K562 (cell line): ENCODE measurements around the gene ANKRD44. TPM values are rescaled to one million over a fixed set of nuclear protein-coding genes. Genes with fewer than 3 reads are reported as not detected.

Experiments used
- ATAC-seq: fragments of 200-7000 bp; cut with Tn5 transposase; 3 replicates; pipeline ENCODE4 v1.9.1; 2020; ENCODE audit warnings: moderate library complexity
- BruUV-seq: library from RNA; stranded (reverse); fragments of 400-500 nt; replicated peaks from 2 replicates; lab custom pipeline; 2021; lab: Mats Ljungman, UMichigan
- CTCF ChIA-PET: fragments of 300-600 bp; formaldehyde crosslinking; extraction: SDS; loops from one replicate; lab custom pipeline; 2021; ENCODE audit warnings: low intra/inter-chr PET ratio; lab: Yijun Ruan, JAX
- POLR2A ChIA-PET: fragments of 300-600, 350-650 bp; sonication (Branson Sonifier 250); formaldehyde crosslinking; extraction: SDS; loops from one replicate; lab custom pipeline; 2021; ENCODE audit warnings: antibody characterized with exemption, inconsistent platforms; lab: Yijun Ruan, JAX
- DNase-seq, 4 experiments: peaks; one replicate each; pipeline versions ENCODE4 v3.0.0 to v3.0.0-alpha.2; 2011 to 2018; ENCODE audit warnings: low spot score in 3 of 4, mixed read lengths in 3 of 4; ENCODE audit errors: extremely low read depth in 1 of 4
- FAIRE-seq: peaks from 2 replicates; lab custom pipeline; 2011; peaks lifted over from hg19 to GRCh38; lab: Jason Lieb, UNC
- H2AFZ ChIP-seq: 2 replicates; pipeline ENCODE4 v1.6.0; 2011; ENCODE audit warnings: low read depth, low read length, control low read depth, inconsistent platforms
- H3K27ac ChIP-seq: fragments of 200-600 bp; 3 replicates; pipeline ENCODE4 v1.8.0; 2011; ENCODE audit warnings: low read depth, mild to moderate bottlenecking, control low read depth, inconsistent platforms, low read length, moderate library complexity, mixed read lengths; ENCODE audit errors: extremely low read depth
- H3K27me3 ChIP-seq, 2 experiments: fragments of 300-600 bp in 1 of 2; 2 replicates in 1 of 2; 3 replicates in 1 of 2; pipeline versions ENCODE4 v1.6.0 to v1.8.0; 2011; ENCODE audit warnings: inconsistent platforms in 2 of 2, low read length in 2 of 2, mild to moderate bottlenecking in 1 of 2, mixed read lengths in 1 of 2, moderate library complexity in 1 of 2; ENCODE audit not compliant: control insufficient read depth in 2 of 2, insufficient read depth in 2 of 2
- H3K36me3 ChIP-seq: fragments of 300-600 bp; 3 replicates; pipeline ENCODE4 v1.8.0; 2011; ENCODE audit warnings: mild to moderate bottlenecking, low read length, inconsistent platforms; ENCODE audit not compliant: control insufficient read depth, insufficient read depth
- H3K4me1 ChIP-seq, 2 experiments: fragments of 200-600 bp in 1 of 2; replicated peaks in 1 of 2; 2 replicates in 1 of 2; 3 replicates in 1 of 2; pipeline versions ENCODE4 v1.5.1 to v1.8.0; 2011; ENCODE audit warnings: inconsistent platforms in 2 of 2, low read length in 2 of 2, mild to moderate bottlenecking in 1 of 2, mixed read lengths in 1 of 2, moderate library complexity in 1 of 2; ENCODE audit not compliant: control insufficient read depth in 2 of 2, insufficient read depth in 2 of 2
- H3K4me2 ChIP-seq: 2 replicates; pipeline ENCODE4 v1.6.1; 2011; ENCODE audit warnings: low read length, control low read depth, inconsistent platforms, mixed read lengths; ENCODE audit not compliant: insufficient read depth
- H3K4me3 ChIP-seq: fragments of 200-600 bp; sonication (generic), shearing (Covaris generic); 2 replicates; pipeline ENCODE4 v1.5.1; 2016; ENCODE audit warnings: control low read depth, inconsistent platforms
- H3K79me2 ChIP-seq: fragments of 200-600 bp; 3 replicates; pipeline ENCODE4 v1.8.0; 2011; ENCODE audit warnings: low read length, inconsistent platforms; ENCODE audit not compliant: control insufficient read depth, insufficient read depth
- H3K9ac ChIP-seq, 2 experiments: 2 replicates each; pipeline versions ENCODE4 v1.6.0 to v1.6.1; 2011; ENCODE audit warnings: low read depth in 2 of 2, low read length in 2 of 2, control low read depth in 1 of 2, inconsistent platforms in 1 of 2, mild to moderate bottlenecking in 1 of 2, mixed read lengths in 1 of 2; ENCODE audit not compliant: insufficient read depth in 1 of 2
- H3K9me1 ChIP-seq: one replicate; pipeline ENCODE4 v1.6.0; 2011; ENCODE audit warnings: inconsistent platforms, mild to moderate bottlenecking, low read length, moderate library complexity; ENCODE audit not compliant: control insufficient read depth, insufficient read depth
- H3K9me3 ChIP-seq: replicated peaks from 2 replicates; pipeline ENCODE4 v1.5.1; 2011; ENCODE audit warnings: low read depth, low read length, inconsistent platforms; ENCODE audit not compliant: control insufficient read depth, insufficient read depth
- H4K20me1 ChIP-seq: replicated peaks from 2 replicates; pipeline ENCODE4 v1.6.1; 2011; ENCODE audit warnings: low read length, inconsistent platforms, mixed read lengths; ENCODE audit not compliant: control insufficient read depth, insufficient read depth
- CBFB ChIP-seq: sonication (generic); formaldehyde crosslinking; IDR thresholded peaks from 2 replicates; pipeline ENCODE4 v1.4.0; 2020; ENCODE audit warnings: mild to moderate bottlenecking, missing genetic modification reagents
- FUS ChIP-seq: fragments of 200-400 bp; formaldehyde crosslinking; optimal IDR thresholded peaks from 2 replicates; pipeline ENCODE3; 2017; ENCODE audit warnings: low read depth, low read length
- GABPB2 ChIP-seq: fragments of 250-450 bp; sonication (Bioruptor Pico); conservative IDR thresholded peaks from 2 replicates; pipeline ENCODE4 v1.5.1; 2021; ENCODE audit warnings: mild to moderate bottlenecking
- L3MBTL2 ChIP-seq: fragments of 450-650 bp; IDR thresholded peaks from 2 replicates; pipeline ENCODE4 v1.6.1; 2016; ENCODE audit warnings: mild to moderate bottlenecking, moderate library complexity
- MCM5 ChIP-seq: fragments of 450-650 bp; IDR thresholded peaks from 2 replicates; pipeline ENCODE4 v1.6.1; 2016; ENCODE audit warnings: low read depth
- NONO ChIP-seq, 2 experiments: fragments of 200-400 bp in 1 of 2; fragments of 450-650 bp in 1 of 2; formaldehyde crosslinking in 1 of 2; IDR thresholded peaks; 2 replicates each; pipeline ENCODE4 v1.6.1; 2017; ENCODE audit warnings: low read depth in 2 of 2, mild to moderate bottlenecking in 2 of 2, moderate library complexity in 2 of 2, low read length in 1 of 2
- PHF20 ChIP-seq: fragments of 450-650 bp; IDR thresholded peaks from 2 replicates; pipeline ENCODE4 v1.6.1; 2018; ENCODE audit not compliant: partially characterized antibody
- PHTF2 ChIP-seq: fragments of 250-450 bp; sonication (Bioruptor Pico); IDR thresholded peaks from 2 replicates; pipeline ENCODE4 v1.5.0; 2021; ENCODE audit warnings: mild to moderate bottlenecking
- PURB ChIP-seq: sonication (generic); formaldehyde crosslinking; IDR thresholded peaks from 2 replicates; pipeline ENCODE4 v1.9.0; 2021; ENCODE audit warnings: low read depth, mild to moderate bottlenecking, missing genetic modification reagents
- RAD21 ChIP-seq, 2 experiments: fragments of 250-450 bp in 1 of 2; fragments of 450-650 bp in 1 of 2; sonication (Bioruptor Pico) in 1 of 2; formaldehyde crosslinking in 1 of 2; IDR thresholded peaks in 1 of 2; conservative IDR thresholded peaks in 1 of 2; 2 replicates each; pipeline versions ENCODE4 v1.4.0 to v1.8.0; 2020 to 2022; ENCODE audit warnings: mild to moderate bottlenecking in 2 of 2, moderate library complexity in 1 of 2
- RBM39 ChIP-seq: fragments of 200-400 bp; formaldehyde crosslinking; optimal IDR thresholded peaks from 2 replicates; pipeline ENCODE3; 2018; ENCODE audit warnings: low read depth, low read length
- SP2 ChIP-seq: IDR thresholded peaks from 2 replicates; pipeline ENCODE4 v1.6.1; 2011; ENCODE audit warnings: mild to moderate bottlenecking, low read depth, low read length, moderate library complexity; ENCODE audit not compliant: poor library complexity, severe bottlenecking; ENCODE audit errors: extremely low read depth
- ZNF253 ChIP-seq: fragments of 250-450 bp; sonication (Bioruptor Pico); conservative IDR thresholded peaks from 2 replicates; pipeline ENCODE4 v1.6.1; 2021; ENCODE audit warnings: mild to moderate bottlenecking
- ZNF282 ChIP-seq: sonication (generic); formaldehyde crosslinking; IDR thresholded peaks from 2 replicates; pipeline ENCODE4 v1.8.1; 2023; ENCODE audit warnings: missing genetic modification reagents
- WGBS: fragments of 100-300 bp; shearing (Covaris generic); methylation state at CpG from one replicate; pipeline ENCODE4 v1.1.6; 2016; ENCODE audit warnings: low coverage, mixed read lengths; ENCODE audit not compliant: insufficient coverage; ENCODE audit errors: missing lambda C conversion rate; 5-methylcytosine and 5-hydroxymethylcytosine counted together
- in situ Hi-C: fragments of 300-500 bp; cut with MboI; formaldehyde crosslinking; loops from 4 replicates; pipeline ENCODE4 v1.15.0; 2018; ENCODE audit warnings: inconsistent platforms, mixed read lengths
- intact Hi-C: fragments of 100-400 bp; cut with micrococcal nuclease; formaldehyde crosslinking; loops from 2 replicates; pipeline ENCODE4 v1.14.2; 2022
- polyA plus RNA-seq, 8 experiments: library from polyadenylated mRNA; depleted of rRNA in 4 of 8; stranded (reverse) in 5 of 8; unstranded in 3 of 8; fragments of >200 nt; fragmentation: Nextera tagmentation in 2 of 8; fragmentation: Illumina TruSeq in 1 of 8; extraction: Ambion mirVana in 2 of 8; extraction: Trizol in 1 of 8; gene quantifications; 2 replicates each; pipeline versions ENCODE4 v1.2.1 to v1.2.3, GENCODE V29; 2011 to 2014; ENCODE audit warnings: inconsistent platforms in 1 of 8, missing spikeins in 1 of 8
- total RNA-seq, 7 experiments: library from RNA; depleted of rRNA in 6 of 7; stranded (reverse); fragments of >200 nt in 6 of 7; fragmentation: Illumina TruSeq in 2 of 7; extraction: Trizol in 2 of 7; gene quantifications; 2 replicates each; pipeline versions ENCODE4 v1.2.1 to v1.2.3, GENCODE V29; 2011 to 2021; ENCODE audit warnings: low replicate concordance in 1 of 7
- TF ChIP-seq, protein P1 (sequence below): fragments of 450-650 bp; formaldehyde crosslinking; IDR thresholded peaks from 2 replicates; pipeline ENCODE4 v1.4.0; 2022; ENCODE audit warnings: mild to moderate bottlenecking, moderate library complexity
- TF ChIP-seq, protein P2 (sequence below): fragments of 450-650 bp; IDR thresholded peaks from 2 replicates; pipeline ENCODE4 v1.6.1; 2017; ENCODE audit warnings: antibody characterized with exemption, mild to moderate bottlenecking
- TF ChIP-seq, protein P3 (sequence below): fragments of 250-450 bp; sonication (Bioruptor Pico); IDR thresholded peaks from 2 replicates; pipeline ENCODE4 v1.6.1; 2021; ENCODE audit warnings: mild to moderate bottlenecking

Gene ANKRD44
- total and polyA plus RNA-seq, 9 of the 15 experiments (the other 6 are each of a cell fraction or from before 2014, with no cell fraction given), result 0.03 to 0.64 (median 0.07) TPM; not detected in 3

DNA sequence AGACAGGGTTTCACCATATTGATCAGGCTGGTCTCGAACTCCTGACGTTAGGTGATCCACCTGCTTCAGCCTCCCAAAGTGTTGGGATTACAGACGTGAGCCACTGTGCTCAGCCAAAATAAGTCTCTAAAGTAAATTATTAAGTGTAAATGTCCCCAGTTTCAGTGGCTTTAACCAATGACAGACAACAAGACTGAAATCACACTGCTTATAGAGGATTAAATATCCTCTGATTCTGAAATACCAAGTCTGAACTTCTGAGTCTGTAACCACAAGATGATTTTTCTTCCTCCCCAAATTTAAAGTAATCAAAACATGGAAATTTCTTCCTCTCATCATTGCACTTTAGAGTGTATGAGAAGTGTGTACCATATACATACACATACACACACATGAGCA lies 16.5 kb upstream of the ANKRD44 start:
- no peaks in the 10 kb centered on the region for H4K20me1 ChIP-seq
- no peak overlapping the region for H2AFZ ChIP-seq
- FAIRE-seq, result no peak
- in situ Hi-C loops, result no loop called here
- H3K79me2 ChIP-seq, result no peaks in the 10 kb centered on the region
- POLR2A ChIA-PET, result interaction anchor here (0.6 kb wide), 1 partner anchor 20 kb away, joined by 3 read pairs; no protein-coding TSS in a partner anchor
- no peak overlapping the region for H3K4me3 ChIP-seq
- intact Hi-C loops, result no loop called here
- H3K9me3 ChIP-seq, result no peaks in the 10 kb centered on the region
- H3K9me1 ChIP-seq, result no peaks in the 10 kb centered on the region
- H3K4me1 ChIP-seq, result no peaks in the 10 kb centered on the region; a peak in 1 of 5 replicates
- CTCF ChIA-PET, result no interaction called here
- 0% methylated on average over 3 of the region's 3 CpGs for WGBS
- peaks cover 0 to 5% of the 10 kb centered on the region in 2 experiments; a peak in 2 of 5 replicates for H3K27me3 ChIP-seq
- BruUV-seq, result no TSS peak
- no peak for DNase-seq
- H3K9ac ChIP-seq, result no peak overlapping the region
- no peak overlapping the region for H3K4me2 ChIP-seq
- no peak for ATAC-seq
- no peak overlapping the region for H3K27ac ChIP-seq
- no peaks in the 10 kb centered on the region for H3K36me3 ChIP-seq
- TF ChIP-seq ZNF253 (CRISPR knock-in tag), result no peak
- no peak for TF ChIP-seq PHTF2 (CRISPR knock-in tag)
- TF ChIP-seq FUS, result no peak
- no peak for TF ChIP-seq NONO (IDR thresholded peaks at IDR 0.05; ENCODE audit: low read depth in 2 of 2, low read length in 1 of 2)
- TF ChIP-seq, protein P1, sequence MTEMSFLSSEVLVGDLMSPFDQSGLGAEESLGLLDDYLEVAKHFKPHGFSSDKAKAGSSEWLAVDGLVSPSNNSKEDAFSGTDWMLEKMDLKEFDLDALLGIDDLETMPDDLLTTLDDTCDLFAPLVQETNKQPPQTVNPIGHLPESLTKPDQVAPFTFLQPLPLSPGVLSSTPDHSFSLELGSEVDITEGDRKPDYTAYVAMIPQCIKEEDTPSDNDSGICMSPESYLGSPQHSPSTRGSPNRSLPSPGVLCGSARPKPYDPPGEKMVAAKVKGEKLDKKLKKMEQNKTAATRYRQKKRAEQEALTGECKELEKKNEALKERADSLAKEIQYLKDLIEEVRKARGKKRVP (CRISPR knock-in tag), result no peak
- TF ChIP-seq CBFB (CRISPR knock-in tag), result no peak
- no peak for TF ChIP-seq PHF20
- TF ChIP-seq, protein P2, sequence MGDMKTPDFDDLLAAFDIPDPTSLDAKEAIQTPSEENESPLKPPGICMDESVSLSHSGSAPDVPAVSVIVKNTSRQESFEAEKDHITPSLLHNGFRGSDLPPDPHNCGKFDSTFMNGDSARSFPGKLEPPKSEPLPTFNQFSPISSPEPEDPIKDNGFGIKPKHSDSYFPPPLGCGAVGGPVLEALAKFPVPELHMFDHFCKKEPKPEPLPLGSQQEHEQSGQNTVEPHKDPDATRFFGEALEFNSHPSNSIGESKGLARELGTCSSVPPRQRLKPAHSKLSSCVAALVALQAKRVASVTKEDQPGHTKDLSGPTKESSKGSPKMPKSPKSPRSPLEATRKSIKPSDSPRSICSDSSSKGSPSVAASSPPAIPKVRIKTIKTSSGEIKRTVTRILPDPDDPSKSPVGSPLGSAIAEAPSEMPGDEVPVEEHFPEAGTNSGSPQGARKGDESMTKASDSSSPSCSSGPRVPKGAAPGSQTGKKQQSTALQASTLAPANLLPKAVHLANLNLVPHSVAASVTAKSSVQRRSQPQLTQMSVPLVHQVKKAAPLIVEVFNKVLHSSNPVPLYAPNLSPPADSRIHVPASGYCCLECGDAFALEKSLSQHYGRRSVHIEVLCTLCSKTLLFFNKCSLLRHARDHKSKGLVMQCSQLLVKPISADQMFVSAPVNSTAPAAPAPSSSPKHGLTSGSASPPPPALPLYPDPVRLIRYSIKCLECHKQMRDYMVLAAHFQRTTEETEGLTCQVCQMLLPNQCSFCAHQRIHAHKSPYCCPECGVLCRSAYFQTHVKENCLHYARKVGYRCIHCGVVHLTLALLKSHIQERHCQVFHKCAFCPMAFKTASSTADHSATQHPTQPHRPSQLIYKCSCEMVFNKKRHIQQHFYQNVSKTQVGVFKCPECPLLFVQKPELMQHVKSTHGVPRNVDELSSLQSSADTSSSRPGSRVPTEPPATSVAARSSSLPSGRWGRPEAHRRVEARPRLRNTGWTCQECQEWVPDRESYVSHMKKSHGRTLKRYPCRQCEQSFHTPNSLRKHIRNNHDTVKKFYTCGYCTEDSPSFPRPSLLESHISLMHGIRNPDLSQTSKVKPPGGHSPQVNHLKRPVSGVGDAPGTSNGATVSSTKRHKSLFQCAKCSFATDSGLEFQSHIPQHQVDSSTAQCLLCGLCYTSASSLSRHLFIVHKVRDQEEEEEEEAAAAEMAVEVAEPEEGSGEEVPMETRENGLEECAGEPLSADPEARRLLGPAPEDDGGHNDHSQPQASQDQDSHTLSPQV, result no peak
- TF ChIP-seq MCM5, result no peak
- TF ChIP-seq L3MBTL2, result no peak
- TF ChIP-seq PURB, result no peak
- no peak for TF ChIP-seq SP2
- no peak for TF ChIP-seq RBM39
- no peak for TF ChIP-seq ZNF282 (CRISPR knock-in tag)
- TF ChIP-seq, protein P3, sequence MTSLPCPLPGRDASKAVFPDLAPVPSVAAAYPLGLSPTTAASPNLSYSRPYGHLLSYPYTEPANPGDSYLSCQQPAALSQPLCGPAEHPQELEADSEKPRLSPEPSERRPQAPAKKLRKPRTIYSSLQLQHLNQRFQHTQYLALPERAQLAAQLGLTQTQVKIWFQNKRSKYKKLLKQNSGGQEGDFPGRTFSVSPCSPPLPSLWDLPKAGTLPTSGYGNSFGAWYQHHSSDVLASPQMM (CRISPR knock-in tag), result no peak
- TF ChIP-seq GABPB2, result no peak
- TF ChIP-seq RAD21 (CRISPR knock-in tag; conservative IDR thresholded peaks at IDR 0.05 in 1 of 2, IDR thresholded peaks at IDR 0.05 in 1 of 2), result no peak
